H1 (cell line): Measurements from ENCODE around the gene SPPL3. TPM values are rescaled to one million over a fixed set of nuclear protein-coding genes. Genes with fewer than 3 reads are reported as not detected.

Source experiments
- CTCF ChIA-PET: fragments of 300-600 bp; sonication (Branson Sonifier 250); formaldehyde crosslinking; loops from one replicate; lab custom pipeline; 2021; ENCODE audit not compliant: partially characterized antibody; lab: Charles Lee
- POLR2A ChIA-PET: fragments of 300-600 bp; sonication (Branson Sonifier 250); formaldehyde crosslinking; loops from one replicate; lab custom pipeline; 2021; ENCODE audit warnings: inconsistent platforms; ENCODE audit not compliant: partially characterized antibody; lab: Charles Lee
- DNase-seq, 2 experiments: peaks; one replicate each; pipeline versions ENCODE4 v3.0.0 to v3.0.0-alpha.2; 2010 to 2022; ENCODE audit warnings: low spot score in 2 of 2, low read depth in 1 of 2, mixed read lengths in 1 of 2
- FAIRE-seq: peaks from 2 replicates; lab custom pipeline; 2011; peaks lifted over from hg19 to GRCh38; lab: Jason Lieb, UNC
- H2AFZ ChIP-seq: 2 replicates; pipeline ENCODE4 v1.8.1; 2012; ENCODE audit warnings: low read length, inconsistent platforms
- H2AK5ac ChIP-seq: 2 replicates; pipeline ENCODE4 v1.6.1; 2013; ENCODE audit warnings: low read depth, low read length
- H2BK120ac ChIP-seq: replicated peaks from 2 replicates; pipeline ENCODE3; 2013; ENCODE audit warnings: low read depth, low read length, inconsistent platforms
- H2BK12ac ChIP-seq: 2 replicates; pipeline ENCODE4 v1.6.1; 2013; ENCODE audit warnings: low read depth, low read length
- H2BK15ac ChIP-seq: 2 replicates; pipeline ENCODE4 v1.6.1; 2013; ENCODE audit warnings: low read length
- H2BK20ac ChIP-seq: 2 replicates; pipeline ENCODE4 v1.6.1; 2013; ENCODE audit warnings: low read length
- H2BK5ac ChIP-seq: 2 replicates; pipeline ENCODE4 v1.6.1; 2013; ENCODE audit warnings: low read depth, low read length
- H3K14ac ChIP-seq: 2 replicates; pipeline ENCODE4 v1.6.1; 2013; ENCODE audit warnings: inconsistent platforms; ENCODE audit not compliant: insufficient read length
- H3K18ac ChIP-seq: 2 replicates; pipeline ENCODE4 v1.6.1; 2013; ENCODE audit warnings: low read length; ENCODE audit errors: extremely low read depth
- H3K23ac ChIP-seq: 2 replicates; pipeline ENCODE4 v1.6.1; 2013; ENCODE audit warnings: inconsistent platforms; ENCODE audit not compliant: insufficient read length
- H3K23me2 ChIP-seq: 2 replicates; pipeline ENCODE4 v1.6.1; 2013; ENCODE audit warnings: low read depth, low read length
- H3K27ac ChIP-seq: 2 replicates; pipeline ENCODE4 v1.6.1; 2011; ENCODE audit warnings: low read depth, low read length, inconsistent platforms
- H3K27me3 ChIP-seq, 4 experiments: replicated peaks in 1 of 4; 1 replicate in 1 of 4; 2 replicates in 3 of 4; pipeline versions ENCODE4 v1.6.1 to v1.8.1; 2011 to 2013; ENCODE audit warnings: low read length in 3 of 4, mild to moderate bottlenecking in 3 of 4, inconsistent platforms in 2 of 4, mixed read lengths in 2 of 4, moderate library complexity in 1 of 4; ENCODE audit not compliant: control insufficient read depth in 3 of 4, insufficient read depth in 3 of 4; ENCODE audit errors: extremely low read depth in 1 of 4
- H3K36me3 ChIP-seq, 4 experiments: 2 replicates each; pipeline versions ENCODE4 v1.6.1 to v1.8.1; 2011 to 2013; ENCODE audit warnings: mild to moderate bottlenecking in 4 of 4, low read length in 3 of 4, moderate library complexity in 2 of 4, control low read depth in 1 of 4, inconsistent platforms in 1 of 4; ENCODE audit not compliant: insufficient read depth in 4 of 4, control insufficient read depth in 2 of 4
- H3K4ac ChIP-seq: replicated peaks from 2 replicates; pipeline ENCODE3; 2013; ENCODE audit warnings: low read length, low read depth, mixed read lengths, inconsistent platforms; ENCODE audit not compliant: insufficient read length
- H3K4me1 ChIP-seq, 4 experiments: replicated peaks in 1 of 4; 1 replicate in 1 of 4; 2 replicates in 3 of 4; pipeline versions ENCODE4 v1.6.1 to v1.8.1; 2011 to 2013; ENCODE audit warnings: low read length in 3 of 4, inconsistent platforms in 2 of 4, mixed read lengths in 1 of 4; ENCODE audit not compliant: insufficient read depth in 4 of 4, control insufficient read depth in 3 of 4
- H3K4me2 ChIP-seq, 2 experiments: 2 replicates each; pipeline versions ENCODE4 v1.6.1 to v1.8.1; 2011 to 2013; ENCODE audit warnings: low read depth in 2 of 2, low read length in 2 of 2, control low read depth in 1 of 2, inconsistent platforms in 1 of 2, mild to moderate bottlenecking in 1 of 2; ENCODE audit not compliant: insufficient read depth in 1 of 2
- H3K4me3 ChIP-seq, 4 experiments: fragments of 200-600, 300-600 bp in 1 of 4; sonication (generic), shearing (Covaris generic), sonication (Bioruptor Twin) in 1 of 4; 2 replicates each; pipeline versions ENCODE4 v1.5.1 to v1.8.1; 2011 to 2016; ENCODE audit warnings: low read length in 4 of 4, low read depth in 3 of 4, control low read depth in 2 of 4, inconsistent platforms in 2 of 4, mild to moderate bottlenecking in 2 of 4, mixed read lengths in 1 of 4, moderate library complexity in 1 of 4; ENCODE audit not compliant: insufficient read depth in 2 of 4; ENCODE audit errors: extremely low read depth in 1 of 4
- H3K56ac ChIP-seq: replicated peaks from 2 replicates; pipeline ENCODE3; 2013; ENCODE audit warnings: low read depth, mild to moderate bottlenecking, mixed read lengths, low read length, inconsistent platforms; ENCODE audit not compliant: insufficient read length
- H3K79me1 ChIP-seq: 2 replicates; pipeline ENCODE4 v1.6.1; 2013; ENCODE audit warnings: low read depth, low read length, control low read depth
- H3K79me2 ChIP-seq, 2 experiments: 2 replicates each; pipeline versions ENCODE4 v1.6.1 to v1.8.1; 2012 to 2013; ENCODE audit warnings: low read length in 2 of 2, mild to moderate bottlenecking in 2 of 2, inconsistent platforms in 1 of 2; ENCODE audit not compliant: insufficient read depth in 2 of 2, control insufficient read depth in 1 of 2
- H3K9ac ChIP-seq, 4 experiments: replicated peaks in 1 of 4; 1 replicate in 1 of 4; 2 replicates in 3 of 4; pipeline versions ENCODE4 v1.6.1 to v1.8.1; 2011 to 2013; ENCODE audit warnings: low read depth in 3 of 4, low read length in 3 of 4, control low read depth in 2 of 4, mild to moderate bottlenecking in 2 of 4, moderate library complexity in 2 of 4, inconsistent platforms in 1 of 4; ENCODE audit errors: extremely low read depth in 1 of 4
- H3K9me3 ChIP-seq, 2 experiments: 2 replicates each; pipeline versions ENCODE4 v1.6.1 to v1.8.1; 2012 to 2013; ENCODE audit warnings: mild to moderate bottlenecking in 2 of 2, moderate library complexity in 2 of 2, control low read depth in 1 of 2, inconsistent platforms in 1 of 2, low read depth in 1 of 2, low read length in 1 of 2, mixed read lengths in 1 of 2; ENCODE audit not compliant: insufficient read depth in 2 of 2
- H4K20me1 ChIP-seq, 2 experiments: replicated peaks in 1 of 2; 2 replicates each; pipeline versions ENCODE3 to v1.8.1; 2011 to 2013; ENCODE audit warnings: inconsistent platforms in 2 of 2, low read length in 2 of 2, mild to moderate bottlenecking in 1 of 2; ENCODE audit not compliant: insufficient read depth in 2 of 2, control insufficient read depth in 1 of 2
- H4K5ac ChIP-seq: 2 replicates; pipeline ENCODE4 v1.6.1; 2013; ENCODE audit warnings: low read length, low read depth, mixed read lengths, inconsistent platforms; ENCODE audit not compliant: insufficient read length
- H4K8ac ChIP-seq: 2 replicates; pipeline ENCODE4 v1.8.0; 2013; ENCODE audit warnings: mild to moderate bottlenecking, moderate library complexity, low read length, inconsistent platforms; ENCODE audit not compliant: insufficient read depth; ENCODE audit errors: extremely low read depth
- H4K91ac ChIP-seq: replicated peaks from 2 replicates; pipeline ENCODE3; 2013; ENCODE audit warnings: low read length, mixed read lengths, inconsistent platforms; ENCODE audit not compliant: insufficient read length
- ATF3 ChIP-seq: IDR thresholded peaks from 2 replicates; pipeline ENCODE4 v1.6.1; 2011; ENCODE audit warnings: low read depth, mild to moderate bottlenecking, low read length; ENCODE audit not compliant: insufficient read depth
- BACH1 ChIP-seq: IDR thresholded peaks from 2 replicates; pipeline ENCODE4 v1.6.1; 2012; ENCODE audit warnings: low read length, improper control_type of control experiment
- BCL11A ChIP-seq, 2 experiments: IDR thresholded peaks; one replicate each; pipeline ENCODE4 v1.6.1; 2011; ENCODE audit warnings: low read depth in 2 of 2, low read length in 2 of 2, mild to moderate bottlenecking in 2 of 2
- CTBP2 ChIP-seq: IDR thresholded peaks from 2 replicates; pipeline ENCODE4 v1.7.0; 2011; ENCODE audit warnings: borderline replicate concordance, mild to moderate bottlenecking, moderate library complexity, mixed read lengths, low read length; ENCODE audit not compliant: insufficient read depth, insufficient read length
- PHF8 ChIP-seq: fragments of 200-600 bp; sonication (generic); conservative IDR thresholded peaks from 2 replicates; pipeline ENCODE4 v1.7.1; 2012; ENCODE audit warnings: low read depth, mild to moderate bottlenecking, inconsistent platforms, low read length, moderate library complexity
- RBBP5 ChIP-seq: IDR thresholded peaks from 2 replicates; pipeline ENCODE4 v1.7.1; 2012; ENCODE audit warnings: low read depth, mild to moderate bottlenecking, inconsistent platforms, low read length, moderate library complexity, borderline replicate concordance
- SIRT6 ChIP-seq: IDR thresholded peaks from one replicate; pipeline ENCODE4 v1.7.1; 2012; ENCODE audit warnings: low read length, inconsistent platforms
- SP2 ChIP-seq: IDR thresholded peaks from 2 replicates; pipeline ENCODE4 v1.6.1; 2012; ENCODE audit warnings: mild to moderate bottlenecking, low read length, inconsistent platforms
- SRF ChIP-seq: IDR thresholded peaks from 2 replicates; pipeline ENCODE4 v1.6.1; 2011; ENCODE audit warnings: mild to moderate bottlenecking, low read depth, low read length, moderate library complexity
- SUZ12 ChIP-seq: fragments of 200-600 bp; sonication (generic); IDR thresholded peaks from 2 replicates; pipeline ENCODE4 v1.6.1; 2012; ENCODE audit warnings: mild to moderate bottlenecking, inconsistent platforms, low read length, moderate library complexity, mixed read lengths
- TAF7 ChIP-seq: optimal IDR thresholded peaks from 2 replicates; pipeline ENCODE3; 2011; ENCODE audit warnings: low read depth, mild to moderate bottlenecking, inconsistent platforms, low read length, moderate library complexity, borderline replicate concordance
- WGBS, 2 experiments: shearing (Covaris generic) in 1 of 2; methylation state at CpG; one replicate each; pipeline versions ENCODE4 v1.1.6 to v1.1.7; 2013 to 2015; ENCODE audit warnings: low lambda C conversion rate in 2 of 2, mixed read lengths in 2 of 2, inconsistent platforms in 1 of 2, low coverage in 1 of 2, missing lambda C conversion rate in 1 of 2; ENCODE audit not compliant: insufficient replicate concordance in 2 of 2, insufficient coverage in 1 of 2, insufficient read length in 1 of 2; ENCODE audit errors: extremely low coverage in 1 of 2, missing lambda C conversion rate in 1 of 2; 5-methylcytosine and 5-hydroxymethylcytosine counted together
- polyA plus RNA-seq, 7 experiments: library from polyadenylated mRNA; depleted of rRNA in 3 of 7; stranded (reverse) in 5 of 7; unstranded in 2 of 7; fragments of >200 nt in 5 of 7; fragments of 200-250 nt in 2 of 7; gene quantifications; 1 replicate in 5 of 7; 2 replicates in 1 of 7; 4 replicates in 1 of 7; pipeline versions ENCODE4 v1.2.1 to v1.2.3, GENCODE V29; 2011 to 2013; ENCODE audit warnings: missing spikeins in 2 of 7, mixed read lengths in 2 of 7
- total RNA-seq: library from RNA; stranded (reverse); fragmentation: NEBNext Ultra II Directional; extraction: Animal tissue kit (Norgen Biotek cat#: 25700); gene quantifications from 2 replicates; pipeline ENCODE4 v1.2.1, GENCODE V29; 2021
- TF ChIP-seq, protein P1 (sequence below): IDR thresholded peaks from 2 replicates; pipeline ENCODE4 v1.6.1; 2012; ENCODE audit warnings: low read length, inconsistent platforms

SPPL3 gene
- total and polyA plus RNA-seq, 2 of the 8 experiments (the other 6 are each of a cell fraction or from before 2014, with no cell fraction given): 27.3 to 48.4 TPM

DNA sequence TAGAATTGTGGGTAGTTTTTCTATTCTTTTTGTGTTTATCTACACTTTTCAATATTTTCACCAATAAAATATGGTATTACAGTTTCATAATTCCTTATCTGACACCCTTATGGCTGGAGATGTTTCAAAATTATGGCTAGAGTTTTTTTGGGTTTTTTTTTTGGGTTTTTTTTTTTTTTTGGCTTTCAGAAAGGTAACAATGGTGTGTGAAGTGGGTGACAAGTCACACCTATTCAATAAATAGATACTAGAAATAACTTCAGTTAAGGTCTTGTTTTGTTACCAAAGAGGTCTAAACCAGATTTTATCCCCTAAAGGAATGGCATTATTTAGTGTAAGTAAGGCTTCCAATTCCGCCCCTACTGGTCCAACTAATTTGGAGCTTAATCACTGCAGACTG, 19.5 kb downstream of the SPPL3 start:
- Histone ChIP-seq H2AK5ac (no peak overlapping the region), H3K27me3 (no peaks in the 10 kb centered on the region), H3K14ac (no peak overlapping the region), H4K8ac (no peak overlapping the region), H3K56ac (no peak overlapping the region), H2BK12ac (no peak overlapping the region), H4K5ac (no peak overlapping the region), H3K4me1 (no peaks in the 10 kb centered on the region), H3K4me2 (no peak overlapping the region), H3K18ac (no peak overlapping the region), H3K79me1 (no peaks in the 10 kb centered on the region; the same call in 1 of the 2 replicates), H3K79me2 (peaks cover 3 to 80% of the 10 kb centered on the region in 2 experiments; a peak in 3 of 4 replicates), H2AFZ (no peak overlapping the region), H3K4me3 (no peak overlapping the region), H3K9me3 (no peaks in the 10 kb centered on the region), H2BK5ac (no peak overlapping the region), H2BK120ac (no peak overlapping the region), H3K4ac (no peak overlapping the region), H2BK20ac (no peak overlapping the region), H3K9ac (no peak overlapping the region), H3K36me3 (no peaks in the 10 kb centered on the region), H4K20me1 (peaks cover 3 to 5% of the 10 kb centered on the region in 2 experiments), H3K23ac (no peak overlapping the region), H3K27ac (no peak overlapping the region), H4K91ac (no peak overlapping the region), H3K23me2 (no peaks in the 10 kb centered on the region), H2BK15ac (no peak overlapping the region)
- DNase-seq: no peak
- ChIA-PET POLR2A (interaction anchor here (1.2 kb wide), 1 partner anchor 15 kb away, joined by 3 read pairs; no protein-coding TSS in a partner anchor), CTCF (interaction anchor here (1.2 to 1.5 kb wide), 2 partner anchors 8 to 27 kb away, joined by 3 to 4 read pairs; no protein-coding TSS in a partner anchor)
- 87% methylated on average over 1 of the region's 1 CpG; no CpG with 5 or more reads in 1 of the 2 experiments for WGBS, 2 experiments
- no peak for FAIRE-seq
- TF ChIP-seq TAF7 (no peak), BACH1 (no peak), PHF8 (no peak), SIRT6 (no peak), SP2 (no peak), CTBP2 (no peak), RBBP5 (no peak), BCL11A (IDR thresholded peaks at IDR 0.05; ENCODE audit: low read depth in 2 of 2, low read length in 2 of 2) (no peak), SUZ12 (no peak), ATF3 (no peak), SRF (no peak)
- TF ChIP-seq, protein P1, sequence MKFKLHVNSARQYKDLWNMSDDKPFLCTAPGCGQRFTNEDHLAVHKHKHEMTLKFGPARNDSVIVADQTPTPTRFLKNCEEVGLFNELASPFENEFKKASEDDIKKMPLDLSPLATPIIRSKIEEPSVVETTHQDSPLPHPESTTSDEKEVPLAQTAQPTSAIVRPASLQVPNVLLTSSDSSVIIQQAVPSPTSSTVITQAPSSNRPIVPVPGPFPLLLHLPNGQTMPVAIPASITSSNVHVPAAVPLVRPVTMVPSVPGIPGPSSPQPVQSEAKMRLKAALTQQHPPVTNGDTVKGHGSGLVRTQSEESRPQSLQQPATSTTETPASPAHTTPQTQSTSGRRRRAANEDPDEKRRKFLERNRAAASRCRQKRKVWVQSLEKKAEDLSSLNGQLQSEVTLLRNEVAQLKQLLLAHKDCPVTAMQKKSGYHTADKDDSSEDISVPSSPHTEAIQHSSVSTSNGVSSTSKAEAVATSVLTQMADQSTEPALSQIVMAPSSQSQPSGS: no peak
